ENCODE measurements around the gene LSMEM2.

Gene LSMEM2

DNA sequence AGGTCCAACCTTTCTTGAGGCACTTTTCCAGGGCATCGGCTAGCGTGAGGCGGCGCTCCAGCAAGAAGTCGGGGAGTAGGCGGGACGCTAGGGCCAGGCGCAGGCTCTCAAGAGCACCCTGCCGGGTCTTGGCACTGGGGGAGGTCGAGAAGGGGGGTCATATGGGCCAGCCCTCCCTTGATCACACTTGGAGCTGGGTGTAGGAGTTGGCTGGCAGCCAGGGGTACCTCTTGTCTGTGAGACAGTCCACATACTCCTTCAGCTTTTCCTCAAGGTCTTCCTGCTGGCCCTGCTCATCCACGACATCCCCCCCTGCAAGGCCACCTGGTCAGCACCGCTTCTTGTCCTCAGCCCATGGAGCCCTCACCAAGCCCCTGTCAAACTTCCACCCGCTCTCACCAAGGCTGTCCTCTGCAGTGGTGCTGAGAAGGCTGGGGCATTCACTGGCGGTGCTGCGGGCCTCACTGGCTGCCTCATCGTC, 11.3 kb downstream of the LSMEM2 start:
- H3K27ac Mint-ChIP-seq: no peak overlapping the region

DNA sequence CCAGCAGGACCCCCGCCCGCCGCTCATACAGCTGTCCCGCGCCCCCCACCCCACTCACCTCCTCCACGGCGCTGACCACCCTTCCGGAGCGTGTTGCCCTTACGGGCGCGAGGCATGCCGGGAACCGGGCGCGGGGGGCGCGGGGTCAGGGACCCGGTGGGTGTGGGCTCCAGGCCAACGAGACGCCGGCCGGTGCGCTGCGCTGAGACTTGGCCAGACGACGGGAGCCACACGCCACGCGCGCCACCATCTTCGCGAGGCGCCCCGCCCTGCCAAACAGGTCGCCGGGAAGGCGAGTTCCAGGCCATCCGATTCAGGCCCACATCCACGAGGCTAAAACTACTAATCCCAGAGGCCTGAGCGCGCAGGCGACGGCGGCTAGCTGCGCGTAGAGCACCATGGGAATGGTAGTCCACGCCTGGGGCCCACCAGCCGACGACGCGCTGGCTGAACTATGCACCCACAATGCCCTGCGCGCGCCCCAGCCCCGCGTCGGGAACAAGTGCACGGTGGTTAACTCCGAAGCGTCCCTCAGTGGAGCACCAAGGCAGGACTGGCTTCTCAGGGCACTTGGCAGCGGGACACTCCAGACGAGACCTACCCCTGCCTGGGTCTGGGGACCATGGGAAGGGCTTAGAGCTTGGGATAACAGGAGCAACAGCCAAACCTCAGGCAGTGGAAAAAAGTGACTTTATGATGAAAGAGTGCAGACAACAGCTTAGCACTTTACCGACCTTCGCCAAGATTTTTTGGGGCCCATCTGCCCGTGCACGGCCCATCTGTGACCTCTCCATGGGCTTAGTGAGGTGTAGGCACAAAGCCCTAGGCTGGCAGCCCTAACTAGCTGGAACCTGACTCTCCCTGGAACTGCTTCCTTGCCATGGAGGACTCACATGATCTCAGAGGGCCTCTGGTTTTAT, 13.5 kb downstream of the LSMEM2 start, which contains the start of gene IFRD2:
Gene IFRD2 (minus strand): TSS at position 271 of the 920 bp plus-strand sequence. CDS start 155 bp downstream, at position 116.
- no peaks in the 10 kb centered on the region for H3K9me3 Mint-ChIP-seq
- H3K27ac Mint-ChIP-seq: peak within 1 kb of the TSS; percentile 91
- no peaks in the 10 kb centered on the region for H3K27me3 Mint-ChIP-seq
- peaks cover 5% of the 10 kb centered on the region for H3K36me3 Mint-ChIP-seq
- DNase-seq (ENCODE audit: low spot score in 2 of 2): peak; percentile 85 to 92
- ATAC-seq (ENCODE audit: low read depth): peak; percentile 99
- H3K4me1 Mint-ChIP-seq: peaks cover 22% of the 10 kb centered on the region
- peak within 1 kb of the TSS; percentile 85 for H3K4me3 Mint-ChIP-seq

More for the DNA sequence above, 11.3 kb downstream of the LSMEM2 start:
- ATAC-seq (ENCODE audit: low read depth) (no peak), DNase-seq (ENCODE audit: low spot score in 2 of 2) (no peak)
- Mint-ChIP-seq H3K4me3 (no peak overlapping the region), H3K9me3 (no peaks in the 10 kb centered on the region), H3K27me3 (no peaks in the 10 kb centered on the region), H3K4me1 (peaks cover 19% of the 10 kb centered on the region), H3K36me3 (peaks cover 5% of the 10 kb centered on the region)

DNA sequence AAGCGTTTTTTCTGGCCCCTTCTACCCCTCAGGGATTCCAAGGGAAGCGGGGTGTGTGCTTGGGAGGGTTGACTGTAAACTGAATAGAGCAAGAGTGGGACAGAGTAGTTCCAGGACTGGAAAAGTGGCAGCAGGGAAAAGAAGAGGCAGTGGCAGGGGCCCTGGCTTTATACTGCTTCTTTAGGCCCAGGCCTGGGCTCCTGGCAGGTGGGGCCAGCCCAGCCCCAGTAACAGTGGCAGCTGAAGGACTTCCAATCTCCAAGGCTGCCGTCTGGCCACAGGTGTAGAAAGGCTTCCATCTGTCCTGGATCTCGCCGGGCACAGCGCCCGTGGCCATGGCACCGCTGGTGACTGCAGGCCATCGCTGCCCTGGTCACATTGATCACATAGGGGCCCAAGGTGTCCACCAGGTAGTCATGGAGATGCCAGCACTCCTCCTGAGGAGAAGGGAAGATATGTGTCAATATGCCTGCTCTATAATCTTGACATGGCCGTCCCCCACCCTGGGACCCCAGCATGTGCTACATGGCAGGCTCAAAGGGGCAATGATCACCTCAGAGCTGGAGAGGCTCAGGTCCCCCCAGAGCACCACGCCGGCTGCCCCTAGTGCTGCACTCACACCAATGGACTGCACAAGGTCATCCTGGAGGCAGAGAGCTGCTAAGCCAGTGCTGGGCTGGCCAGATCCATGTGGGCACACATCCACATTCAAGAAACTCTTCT, 14.4 kb downstream of the LSMEM2 start:
- H3K4me1 Mint-ChIP-seq: peaks cover 28% of the 10 kb centered on the region
- DNase-seq (ENCODE audit: low spot score in 2 of 2): no peak
- H3K36me3 Mint-ChIP-seq: peaks cover 4% of the 10 kb centered on the region
- H3K27me3 Mint-ChIP-seq: no peaks in the 10 kb centered on the region
- no peaks in the 10 kb centered on the region for H3K9me3 Mint-ChIP-seq
- peak overlapping the region; percentile 91 for H3K27ac Mint-ChIP-seq
- peak overlapping the region; percentile 85 for H3K4me3 Mint-ChIP-seq
- no peak for ATAC-seq (ENCODE audit: low read depth)

DNA sequence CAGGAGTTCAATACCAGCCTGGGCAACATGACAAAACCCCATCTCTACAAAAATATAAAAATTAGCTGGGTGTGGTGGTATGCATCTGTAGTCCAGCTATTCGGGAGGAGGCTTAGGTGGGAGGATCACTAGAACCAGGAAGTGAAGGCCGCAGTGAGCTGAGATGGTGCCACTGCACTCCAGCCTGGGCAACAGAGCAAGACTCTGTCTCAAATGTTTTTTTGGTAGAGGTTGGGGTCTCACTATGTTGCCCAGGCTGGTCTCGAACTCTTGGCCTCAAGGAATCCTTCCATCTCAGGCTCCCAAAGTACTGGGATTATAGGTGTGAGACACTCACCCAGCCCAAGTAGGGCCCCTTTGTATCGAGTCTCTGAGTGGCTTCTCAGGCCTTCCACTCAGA, 15.2 kb downstream of the LSMEM2 start:
- no peaks in the 10 kb centered on the region for H3K27me3 Mint-ChIP-seq
- H3K9me3 Mint-ChIP-seq: no peaks in the 10 kb centered on the region

DNA sequence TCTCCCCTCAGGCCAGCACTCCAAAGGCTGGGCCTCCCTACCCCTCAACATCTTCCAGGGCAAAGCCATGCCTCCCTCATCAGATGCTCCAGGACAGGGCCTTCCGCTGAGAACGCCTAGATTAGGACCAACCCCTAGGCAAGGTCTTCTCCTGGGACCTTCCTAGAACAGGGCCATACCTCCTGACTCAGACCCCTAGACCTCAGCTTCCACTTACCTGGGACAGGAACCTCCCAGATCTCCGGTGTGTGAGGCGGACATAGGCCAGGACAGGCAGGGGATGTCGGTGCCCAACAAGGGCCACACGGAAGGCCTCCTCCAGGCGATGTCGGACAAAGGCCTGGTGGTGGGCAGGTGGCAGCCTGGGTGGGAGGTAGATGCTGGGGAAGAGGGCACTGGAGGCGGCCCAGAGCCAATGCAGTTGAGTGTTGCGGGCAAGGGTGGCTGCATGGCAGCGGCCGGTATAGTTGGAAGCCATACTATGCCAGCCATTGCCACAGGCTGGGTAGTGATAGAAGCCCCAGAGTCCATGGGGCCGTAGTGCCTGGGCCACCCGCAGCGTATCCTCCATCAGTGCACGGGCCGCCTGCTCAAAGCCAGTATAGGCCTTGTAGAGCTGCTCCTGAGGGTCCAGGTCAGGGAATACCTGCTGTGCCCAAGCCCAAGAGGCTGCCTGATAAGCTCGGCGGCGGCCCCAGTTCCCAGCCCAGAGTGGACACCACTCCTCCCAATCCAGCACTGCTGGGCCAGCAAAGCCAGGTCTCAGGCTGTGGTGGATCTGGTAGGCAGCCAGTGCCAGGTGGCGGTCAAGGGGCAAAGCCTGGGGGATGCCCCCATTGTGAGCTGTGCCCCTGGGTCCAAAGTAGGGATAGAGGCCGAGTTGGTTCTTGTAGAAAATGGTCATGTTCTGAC, 15.9 kb downstream of the LSMEM2 start:
- ATAC-seq (ENCODE audit: low read depth): no peak
- no peak for DNase-seq (ENCODE audit: low spot score in 2 of 2)
- H3K4me1 Mint-ChIP-seq: peaks cover 30% of the 10 kb centered on the region
- H3K36me3 Mint-ChIP-seq: no peaks in the 10 kb centered on the region
- no peaks in the 10 kb centered on the region for H3K9me3 Mint-ChIP-seq
- no peaks in the 10 kb centered on the region for H3K27me3 Mint-ChIP-seq
- H3K27ac Mint-ChIP-seq: no peak overlapping the region
- no peak overlapping the region for H3K4me3 Mint-ChIP-seq

More for the DNA sequence above, 15.2 kb downstream of the LSMEM2 start:
- Mint-ChIP-seq H3K4me3 (no peak overlapping the region), H3K4me1 (peaks cover 29% of the 10 kb centered on the region), H3K27ac (no peak overlapping the region), H3K36me3 (peaks cover 2% of the 10 kb centered on the region)
- DNase-seq (ENCODE audit: low spot score in 2 of 2) (no peak), ATAC-seq (ENCODE audit: low read depth) (no peak)

DNA sequence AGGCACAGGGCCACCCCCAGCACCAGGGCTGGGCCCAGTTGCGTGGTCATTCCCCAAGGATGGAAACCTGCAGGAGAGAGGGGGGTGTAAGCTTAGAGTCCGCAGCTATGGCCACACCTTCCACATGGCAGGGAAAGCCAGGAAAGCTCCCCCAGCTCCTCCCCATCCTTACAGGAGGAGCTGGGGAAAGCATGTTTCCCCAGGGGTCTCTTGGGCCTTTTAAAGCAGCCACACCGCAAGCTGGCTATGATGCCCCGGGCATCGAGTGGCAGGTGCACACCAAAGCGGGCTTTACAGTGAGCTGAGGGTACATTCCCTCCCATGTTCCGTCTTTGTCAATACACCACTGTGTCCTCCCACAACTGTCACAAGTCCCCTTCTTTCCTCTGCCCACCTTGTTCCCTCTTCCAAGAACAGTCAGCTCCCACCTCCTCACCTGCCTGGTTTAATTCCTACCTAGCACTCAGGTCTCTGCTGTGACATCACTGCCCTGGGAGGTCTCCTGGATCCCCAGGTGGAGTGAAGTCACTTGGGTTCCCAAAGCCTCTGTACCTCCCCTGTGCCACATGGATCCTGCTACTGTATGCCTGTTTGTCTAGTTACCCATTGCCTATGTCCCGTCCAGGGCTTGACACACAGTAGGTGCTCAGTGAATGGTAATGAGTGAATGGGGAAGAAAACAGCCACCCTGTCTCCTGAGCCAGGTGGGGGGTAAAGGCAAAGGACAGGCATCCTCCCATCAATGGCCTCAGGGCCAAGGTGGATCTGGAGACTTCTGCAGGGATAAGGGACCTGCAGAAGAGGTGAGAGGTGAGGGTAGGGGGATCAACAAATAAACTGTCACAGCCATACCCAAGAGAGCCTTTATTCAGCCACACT, 16.9 kb downstream of the LSMEM2 start:
- Mint-ChIP-seq H3K9me3 (no peaks in the 10 kb centered on the region), H3K27ac (no peak overlapping the region), H3K4me3 (no peak overlapping the region), H3K4me1 (peaks cover 36% of the 10 kb centered on the region), H3K27me3 (no peaks in the 10 kb centered on the region), H3K36me3 (no peaks in the 10 kb centered on the region)
- DNase-seq (ENCODE audit: low spot score in 2 of 2) (no peak), ATAC-seq (ENCODE audit: low read depth) (no peak)

DNA sequence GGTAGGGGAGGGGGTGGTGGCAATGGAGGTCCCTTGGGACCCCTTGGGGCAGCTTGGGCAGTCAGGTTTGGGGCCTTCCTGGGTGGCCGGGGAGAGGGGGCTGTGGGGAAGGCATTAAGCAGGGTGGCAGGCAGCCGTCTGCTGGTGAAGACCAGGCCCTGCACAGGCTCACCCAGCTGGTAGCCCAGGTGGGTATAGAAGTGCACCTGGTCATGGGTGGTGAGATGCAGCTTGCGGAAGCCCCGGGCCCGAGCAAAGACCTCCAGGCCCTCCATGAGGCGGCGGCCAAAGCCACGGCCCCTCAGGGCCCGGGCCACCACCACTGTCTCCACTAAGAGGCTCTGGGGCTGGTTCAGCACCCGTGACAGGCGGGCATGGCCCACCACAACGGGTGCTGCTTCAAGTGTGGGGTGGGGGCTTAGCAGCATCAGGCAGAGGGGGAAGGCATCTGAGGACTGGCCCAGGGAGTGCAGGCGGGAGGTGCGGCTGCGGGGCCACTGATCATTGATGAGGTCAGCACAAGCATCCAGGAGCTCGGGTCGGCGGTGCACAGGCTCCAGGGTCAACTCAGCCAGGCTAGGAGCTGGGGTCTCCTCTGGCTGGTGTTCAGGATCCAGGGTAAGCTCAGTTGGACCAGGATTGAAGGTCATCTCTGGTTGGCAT, 18.0 kb downstream of the LSMEM2 start:
- ATAC-seq (ENCODE audit: low read depth): no peak
- H3K4me1 Mint-ChIP-seq: peaks cover 29% of the 10 kb centered on the region
- no peak for DNase-seq (ENCODE audit: low spot score in 2 of 2)
- no peaks in the 10 kb centered on the region for H3K27me3 Mint-ChIP-seq
- H3K9me3 Mint-ChIP-seq: no peaks in the 10 kb centered on the region
- H3K27ac Mint-ChIP-seq: no peak overlapping the region
- H3K36me3 Mint-ChIP-seq: no peaks in the 10 kb centered on the region
- H3K4me3 Mint-ChIP-seq: no peak overlapping the region

DNA sequence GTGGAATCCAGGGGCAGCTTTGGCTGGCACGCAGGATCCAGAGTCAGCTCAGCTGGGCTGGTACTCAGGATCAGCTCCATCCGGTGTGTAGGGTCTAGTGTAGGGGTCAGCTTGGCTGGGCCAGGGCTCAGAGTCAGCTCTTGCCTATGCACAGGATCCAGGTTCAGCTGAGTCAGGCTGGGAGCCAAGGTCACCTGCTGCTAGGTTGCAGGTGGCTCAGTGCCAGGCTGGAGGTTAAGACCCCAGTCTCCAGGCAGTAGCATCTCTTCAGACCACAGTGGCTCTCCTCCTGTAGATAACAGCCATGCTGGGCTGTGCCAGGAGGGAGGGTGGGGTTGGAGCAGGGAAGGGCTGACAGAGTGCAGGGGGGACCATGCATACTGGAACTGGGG, 18.5 kb downstream of the LSMEM2 start:
- no peaks in the 10 kb centered on the region for H3K27me3 Mint-ChIP-seq
- H3K4me1 Mint-ChIP-seq: peaks cover 27% of the 10 kb centered on the region
- no peak for DNase-seq (ENCODE audit: low spot score in 2 of 2)
- H3K9me3 Mint-ChIP-seq: no peaks in the 10 kb centered on the region
- peak overlapping the region; percentile 97 for H3K27ac Mint-ChIP-seq
- H3K36me3 Mint-ChIP-seq: no peaks in the 10 kb centered on the region
- no peak for ATAC-seq (ENCODE audit: low read depth)
- peak overlapping the region; percentile 94 for H3K4me3 Mint-ChIP-seq

DNA sequence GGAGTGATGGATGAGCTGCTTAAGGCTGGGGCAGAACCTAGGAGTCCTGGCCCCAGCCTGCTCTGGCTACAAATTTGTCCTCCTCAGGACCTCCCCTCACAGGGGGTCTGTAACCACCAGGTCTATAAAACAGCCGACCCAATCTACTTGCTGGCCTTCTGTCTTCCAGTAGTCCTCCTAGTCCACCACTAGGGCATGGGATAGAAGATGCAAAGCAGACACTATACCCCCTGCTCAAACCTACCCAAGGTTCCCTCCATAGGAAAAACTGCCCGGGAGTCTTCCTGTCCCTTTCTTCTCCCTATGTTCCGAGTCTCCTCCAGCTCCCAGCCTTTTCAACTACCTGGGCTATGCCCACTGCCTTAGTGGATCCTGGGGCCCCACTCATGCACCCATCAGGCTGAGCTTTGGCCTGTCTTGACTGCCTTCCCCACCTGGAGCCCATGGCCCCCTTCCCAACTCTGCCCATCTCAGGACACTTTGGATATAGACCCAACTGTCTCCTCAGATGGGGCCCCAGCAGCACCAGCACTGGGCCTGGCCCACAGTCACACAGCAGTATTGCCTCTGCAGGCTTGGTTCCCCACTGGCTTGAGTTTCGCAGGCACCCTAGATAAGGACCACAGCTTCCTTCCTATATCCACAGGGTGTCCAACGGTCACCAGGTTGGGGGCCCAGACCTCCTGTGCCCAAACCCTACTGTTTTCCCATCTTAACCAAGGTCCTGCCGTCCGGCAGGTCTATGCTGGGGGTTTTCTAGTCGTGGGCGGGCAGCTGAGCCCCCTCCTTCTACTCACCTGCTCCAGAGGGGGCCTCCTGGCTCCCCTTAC, 19.2 kb downstream of the LSMEM2 start:
- Mint-ChIP-seq H3K27ac (peak overlapping the region; percentile 97), H3K36me3 (no peaks in the 10 kb centered on the region), H3K27me3 (no peaks in the 10 kb centered on the region), H3K4me1 (peaks cover 20% of the 10 kb centered on the region), H3K9me3 (no peaks in the 10 kb centered on the region), H3K4me3 (peak overlapping the region; percentile 94)
- ATAC-seq (ENCODE audit: low read depth) (no peak), DNase-seq (ENCODE audit: low spot score in 2 of 2) (no peak)

DNA sequence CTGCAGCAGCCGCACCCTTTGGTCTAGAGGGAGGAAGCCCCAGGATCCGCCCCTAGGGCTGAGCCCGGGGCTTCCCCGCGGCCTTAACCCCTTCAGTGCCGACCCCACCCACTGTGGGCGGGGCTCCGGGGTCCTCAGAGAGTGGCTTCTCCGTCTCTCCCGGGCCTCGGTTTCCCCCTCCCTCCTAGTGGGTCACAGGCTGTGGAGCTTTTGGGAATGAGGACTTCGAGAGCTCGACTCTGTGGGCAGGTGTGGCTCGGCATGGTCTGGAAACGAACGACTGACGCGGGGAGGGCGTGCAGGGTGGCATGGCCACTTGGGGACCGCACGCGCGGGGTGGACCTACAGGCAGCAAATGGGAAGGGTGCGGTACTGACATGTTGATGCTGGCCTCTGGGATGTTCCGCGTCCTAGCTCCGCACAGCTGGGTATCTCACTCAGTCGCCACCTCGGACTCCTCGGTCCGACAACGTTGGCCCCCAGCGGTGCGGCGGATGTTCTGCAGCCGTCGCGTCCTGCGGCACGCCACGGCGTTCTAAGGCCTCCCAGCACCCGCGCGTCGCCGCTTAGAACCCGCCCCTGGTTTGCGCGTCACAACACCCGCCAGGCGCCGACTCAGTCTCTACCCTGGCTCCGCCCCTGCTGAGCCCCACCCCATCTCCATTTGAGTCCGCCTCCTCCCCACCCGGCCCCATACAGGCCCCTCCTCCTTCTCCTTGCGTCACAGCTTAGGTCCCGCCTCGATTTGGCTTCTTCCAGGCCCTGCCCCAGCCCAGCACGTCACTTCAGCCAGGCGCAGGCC, 20.1 kb downstream of the LSMEM2 start, which contains the start of the genes HYAL3 and NAA80:
Gene HYAL3 (minus strand): TSS at position 570 of the 802 bp plus-strand sequence. CDS start 3,803 bp downstream, outside the sequence.
Gene NAA80 (minus strand): TSS at position 570 of the 802 bp plus-strand sequence. CDS start 1,942 bp downstream, outside the sequence.
- peak within 1 kb of the TSS; percentile 94 for H3K4me3 Mint-ChIP-seq
- peak; percentile 96 to 99 for DNase-seq (ENCODE audit: low spot score in 2 of 2)
- H3K27ac Mint-ChIP-seq: peak within 1 kb of the TSS; percentile 97
- no peaks in the 10 kb centered on the region for H3K36me3 Mint-ChIP-seq
- H3K27me3 Mint-ChIP-seq: no peaks in the 10 kb centered on the region
- peak; percentile 85 for ATAC-seq (ENCODE audit: low read depth)
- H3K9me3 Mint-ChIP-seq: no peaks in the 10 kb centered on the region
- peaks cover 20% of the 10 kb centered on the region for H3K4me1 Mint-ChIP-seq

DNA sequence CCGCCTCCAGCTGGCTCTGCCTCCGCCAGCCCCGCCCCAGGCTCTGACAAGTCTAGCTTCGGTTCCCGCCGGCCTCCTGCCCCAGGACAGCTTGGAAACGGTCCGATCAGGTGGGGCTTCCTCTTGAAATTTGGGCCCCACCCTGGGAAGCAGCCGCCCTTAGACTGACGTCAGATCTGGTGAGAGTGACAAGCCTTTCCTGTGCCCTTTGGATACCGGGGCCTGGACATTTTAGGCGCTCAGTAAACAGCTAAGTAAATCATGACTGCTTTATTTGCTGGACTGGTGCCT, 20.7 kb downstream of the LSMEM2 start:
- Mint-ChIP-seq H3K27me3 (no peaks in the 10 kb centered on the region), H3K36me3 (no peaks in the 10 kb centered on the region), H3K4me3 (peak overlapping the region; percentile 94), H3K4me1 (peaks cover 20% of the 10 kb centered on the region), H3K27ac (peak overlapping the region; percentile 97), H3K9me3 (no peaks in the 10 kb centered on the region)
- DNase-seq (ENCODE audit: low spot score in 2 of 2) (no peak), ATAC-seq (ENCODE audit: low read depth) (no peak)
